WTC11 (cell line): Measurements from ENCODE around the gene TARP.
"Not testable (repeated sequence)": the region's sequence is repeated elsewhere in the genome, so short reads cannot be mapped to it uniquely, and the experiment has no call there.

Source experiments
- ATAC-seq: fragments of 200-7000 bp; cut with Tn5 transposase; 2 replicates; pipeline ENCODE4 v1.10.0; 2021; ENCODE audit warnings: mild to moderate bottlenecking, moderate library complexity
- CTCF ChIA-PET: fragments of 300-600 bp; sonication (Branson Sonifier 250); formaldehyde crosslinking; loops from one replicate; lab custom pipeline; 2021; ENCODE audit warnings: antibody characterized with exemption; lab: Charles Lee
- POLR2A ChIA-PET: fragments of 350-600 bp; sonication (Branson Sonifier 250); formaldehyde crosslinking; loops from one replicate; lab custom pipeline; 2021; ENCODE audit warnings: antibody characterized with exemption; lab: Charles Lee
- DNase-seq: peaks from one replicate; pipeline ENCODE4 v3.0.0; 2021; ENCODE audit warnings: low spot score
- H3K27ac Mint-ChIP-seq: 2 replicates; pipeline ENCODE4 v1.8.0; 2021; ENCODE audit warnings: mixed read lengths
- H3K27me3 Mint-ChIP-seq: 2 replicates; pipeline ENCODE4 v1.8.0; 2021; ENCODE audit warnings: low read depth, mild to moderate bottlenecking, moderate library complexity, mixed read lengths
- H3K36me3 Mint-ChIP-seq: 2 replicates; pipeline ENCODE4 v1.8.0; 2021; ENCODE audit warnings: mixed read lengths
- H3K4me1 Mint-ChIP-seq: 2 replicates; pipeline ENCODE4 v1.8.0; 2022; ENCODE audit warnings: mixed read lengths
- H3K4me3 Mint-ChIP-seq: 2 replicates; pipeline ENCODE4 v1.8.0; 2021; ENCODE audit warnings: mild to moderate bottlenecking, moderate library complexity, mixed read lengths
- H3K9me3 Mint-ChIP-seq: 2 replicates; pipeline ENCODE4 v1.8.0; 2021; ENCODE audit warnings: mixed read lengths
- CREM ChIP-seq: sonication (generic); formaldehyde crosslinking; IDR thresholded peaks from 2 replicates; pipeline ENCODE4 v1.8.1; 2022; ENCODE audit warnings: mild to moderate bottlenecking, missing genetic modification reagents, moderate library complexity
- EMX1 ChIP-seq: fragments of 250-450 bp; sonication (Bioruptor Pico); IDR thresholded peaks from 2 replicates; pipeline ENCODE4 v1.8.0; 2021; ENCODE audit warnings: mild to moderate bottlenecking
- FOXJ3 ChIP-seq: sonication (generic); formaldehyde crosslinking; IDR thresholded peaks from 2 replicates; pipeline ENCODE4 v1.9.0; 2021; ENCODE audit warnings: missing genetic modification reagents, mild to moderate bottlenecking, borderline replicate concordance
- FOXP1 ChIP-seq: sonication (generic); formaldehyde crosslinking; IDR thresholded peaks from 2 replicates; pipeline ENCODE4 v1.8.0; 2022; ENCODE audit warnings: missing genetic modification reagents, mild to moderate bottlenecking, moderate library complexity, borderline replicate concordance
- FOXP4 ChIP-seq: sonication (generic); formaldehyde crosslinking; IDR thresholded peaks from 2 replicates; pipeline ENCODE4 v1.8.0; 2022; ENCODE audit warnings: mild to moderate bottlenecking, missing genetic modification reagents
- GRHL2 ChIP-seq: fragments of 250-450 bp; sonication (Bioruptor Pico); IDR thresholded peaks from 2 replicates; pipeline ENCODE4 v1.8.0; 2022; ENCODE audit warnings: mild to moderate bottlenecking, moderate library complexity; ENCODE audit not compliant: insufficient replicate concordance, severe bottlenecking
- GTF2I ChIP-seq: fragments of 250-450 bp; sonication (Bioruptor Pico); conservative IDR thresholded peaks from 2 replicates; pipeline ENCODE4 v1.4.0; 2021; ENCODE audit warnings: mild to moderate bottlenecking
- IRF2 ChIP-seq: sonication (generic); formaldehyde crosslinking; IDR thresholded peaks from 2 replicates; pipeline ENCODE4 v1.8.0; 2022; ENCODE audit warnings: low read depth, missing genetic modification reagents, borderline replicate concordance
- JUN ChIP-seq: sonication (generic); formaldehyde crosslinking; IDR thresholded peaks from 2 replicates; pipeline ENCODE4 v1.8.0; 2023; ENCODE audit warnings: mild to moderate bottlenecking, missing genetic modification reagents
- KAT7 ChIP-seq: sonication (generic); formaldehyde crosslinking; IDR thresholded peaks from 2 replicates; pipeline ENCODE4 v1.8.1; 2023; ENCODE audit warnings: missing genetic modification reagents, mild to moderate bottlenecking, borderline replicate concordance
- MXD4 ChIP-seq: fragments of 250-450 bp; sonication (Bioruptor Pico); IDR thresholded peaks from 2 replicates; pipeline ENCODE4 v1.8.0; 2021; ENCODE audit warnings: mild to moderate bottlenecking, moderate library complexity, borderline replicate concordance
- NR2C2 ChIP-seq: sonication (generic); formaldehyde crosslinking; IDR thresholded peaks from 2 replicates; pipeline ENCODE4 v1.8.0; 2022; ENCODE audit warnings: mild to moderate bottlenecking, missing genetic modification reagents
- RORB ChIP-seq: fragments of 250-450 bp; sonication (Bioruptor Pico); IDR thresholded peaks from 2 replicates; pipeline ENCODE4 v1.9.0; 2021; ENCODE audit warnings: mild to moderate bottlenecking
- TEAD1 ChIP-seq: sonication (generic); formaldehyde crosslinking; IDR thresholded peaks from 2 replicates; pipeline ENCODE4 v1.8.0; 2022; ENCODE audit warnings: mild to moderate bottlenecking, missing genetic modification reagents
- TEAD4 ChIP-seq: sonication (generic); formaldehyde crosslinking; IDR thresholded peaks from 2 replicates; pipeline ENCODE4 v1.8.0; 2022; ENCODE audit warnings: mild to moderate bottlenecking, missing genetic modification reagents
- ZNF232 ChIP-seq: sonication (generic); formaldehyde crosslinking; IDR thresholded peaks from 2 replicates; pipeline ENCODE4 v1.8.0; 2022; ENCODE audit warnings: mild to moderate bottlenecking, missing genetic modification reagents
- ZNF416 ChIP-seq: fragments of 250-450 bp; sonication (Bioruptor Pico); IDR thresholded peaks from 2 replicates; pipeline ENCODE4 v1.9.0; 2021; ENCODE audit warnings: mild to moderate bottlenecking, inconsistent platforms
- ZNF423 ChIP-seq: fragments of 250-450 bp; sonication (Bioruptor Pico); IDR thresholded peaks from 2 replicates; pipeline ENCODE4 v2.1.2; 2022; ENCODE audit warnings: mild to moderate bottlenecking, moderate library complexity
- ZSCAN18 ChIP-seq: fragments of 250-450 bp; sonication (Bioruptor Pico); IDR thresholded peaks from 2 replicates; pipeline ENCODE4 v2.1.2; 2022; ENCODE audit warnings: mild to moderate bottlenecking, moderate library complexity
- TF ChIP-seq, protein P1 (sequence below): sonication (generic); formaldehyde crosslinking; IDR thresholded peaks from 2 replicates; pipeline ENCODE4 v1.8.0; 2022; ENCODE audit warnings: missing genetic modification reagents
- TF ChIP-seq, protein P2 (sequence below): sonication (generic); formaldehyde crosslinking; IDR thresholded peaks from 2 replicates; pipeline ENCODE4 v1.8.1; 2023; ENCODE audit warnings: mild to moderate bottlenecking, missing genetic modification reagents
- TF ChIP-seq, protein P3 (sequence below): sonication (generic); formaldehyde crosslinking; IDR thresholded peaks from 2 replicates; pipeline ENCODE4 v1.8.1; 2023; ENCODE audit warnings: mild to moderate bottlenecking, missing genetic modification reagents, moderate library complexity

TARP gene

GRCh38 chr7:38235606-38236005 is 37.8 kb downstream of the TARP start (continued):
- TF ChIP-seq FOXP4 (CRISPR knock-in tag), result no peak
- TF ChIP-seq NR2C2 (CRISPR knock-in tag), result no peak
- no peak for TF ChIP-seq IRF2 (CRISPR knock-in tag)
- TF ChIP-seq MXD4, result no peak
- no peak for TF ChIP-seq RORB
- TF ChIP-seq EMX1 (CRISPR knock-in tag), result no peak

- not testable (repeated sequence) for DNase-seq
- CTCF ChIA-PET, result interaction anchor here (2.2 to 2.4 kb wide), 2 partner anchors 19 to 97 kb away, joined by 9 to 10 read pairs; no protein-coding TSS in a partner anchor
Observed at GRCh38 chr7:38234759-38235158, 38.7 kb downstream of the TARP start.

DNA sequence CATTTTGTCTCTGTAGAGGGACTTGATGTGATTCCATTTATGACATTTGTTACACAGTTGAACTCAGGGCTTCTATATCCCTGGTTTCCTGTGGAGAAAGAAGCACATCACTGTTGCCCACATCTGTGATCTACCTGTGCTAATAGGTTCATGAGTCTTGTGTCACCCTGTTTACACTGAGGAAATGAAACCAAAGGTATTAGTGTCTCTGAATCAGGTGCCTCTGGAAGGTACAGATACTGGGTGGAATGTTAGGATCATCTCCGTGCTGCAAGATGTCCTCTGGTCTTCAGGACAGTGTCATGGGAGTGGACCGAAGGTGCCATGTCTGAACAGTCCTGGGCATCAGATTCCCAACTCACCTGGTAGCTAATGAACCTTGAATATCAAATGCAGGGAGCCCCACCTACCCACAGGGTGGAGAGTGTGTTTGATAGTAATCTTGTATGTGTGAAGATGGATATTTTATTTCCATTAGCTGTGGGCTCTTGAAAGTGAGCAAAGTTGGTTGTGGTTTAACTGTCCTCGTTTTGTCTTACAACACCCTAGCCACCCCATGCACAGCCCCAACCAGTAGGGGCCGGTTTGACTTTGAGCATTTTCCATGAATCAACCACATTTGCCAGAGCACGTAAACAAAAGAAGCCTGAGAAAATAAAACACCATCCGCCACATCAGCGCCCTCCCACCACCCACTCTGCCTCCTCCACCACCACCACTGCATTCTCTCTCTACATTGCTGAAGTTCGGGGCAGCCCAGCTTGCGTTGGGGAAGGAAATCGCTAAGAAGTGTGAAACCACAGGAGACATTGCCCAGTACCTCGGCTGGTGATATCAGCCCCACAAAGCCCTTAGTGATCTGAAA is 40.7 kb downstream of the TARP start:
- Mint-ChIP-seq H3K27me3 (no peaks in the 10 kb centered on the region), H3K36me3 (0 out of 2 replicates have a peak, but pooled peaks cover 14% of the 10 kb centered on the region), H3K4me3 (no peak overlapping the region), H3K4me1 (peaks cover 4% of the 10 kb centered on the region), H3K9me3 (no peaks in the 10 kb centered on the region), H3K27ac (0 out of 2 replicates have a peak overlapping the region, but pooled peaks have one; percentile 16)
- DNase-seq (no peak), ATAC-seq (peak; percentile 32; the same call in 1 of the 2 replicates)
- ChIA-PET POLR2A (no interaction called here), CTCF (interaction anchor here (1.0 kb wide), 1 partner anchor 103 kb away, joined by 3 read pairs; no protein-coding TSS in a partner anchor)
- TF ChIP-seq ZNF423 (CRISPR knock-in tag) (no peak), FOXP1 (CRISPR knock-in tag) (no peak), ZNF232 (CRISPR knock-in tag) (no peak), GTF2I (CRISPR knock-in tag) (no peak), JUN (CRISPR knock-in tag) (no peak), FOXJ3 (CRISPR knock-in tag) (no peak), ZNF416 (no peak), ZSCAN18 (CRISPR knock-in tag) (no peak), CREM (no peak), KAT7 (CRISPR knock-in tag) (no peak), MXD4 (no peak), GRHL2 (CRISPR knock-in tag) (no peak), TEAD4 (no peak), TEAD1 (CRISPR knock-in tag) (no peak), NR2C2 (CRISPR knock-in tag) (no peak)
- TF ChIP-seq, protein P1, sequence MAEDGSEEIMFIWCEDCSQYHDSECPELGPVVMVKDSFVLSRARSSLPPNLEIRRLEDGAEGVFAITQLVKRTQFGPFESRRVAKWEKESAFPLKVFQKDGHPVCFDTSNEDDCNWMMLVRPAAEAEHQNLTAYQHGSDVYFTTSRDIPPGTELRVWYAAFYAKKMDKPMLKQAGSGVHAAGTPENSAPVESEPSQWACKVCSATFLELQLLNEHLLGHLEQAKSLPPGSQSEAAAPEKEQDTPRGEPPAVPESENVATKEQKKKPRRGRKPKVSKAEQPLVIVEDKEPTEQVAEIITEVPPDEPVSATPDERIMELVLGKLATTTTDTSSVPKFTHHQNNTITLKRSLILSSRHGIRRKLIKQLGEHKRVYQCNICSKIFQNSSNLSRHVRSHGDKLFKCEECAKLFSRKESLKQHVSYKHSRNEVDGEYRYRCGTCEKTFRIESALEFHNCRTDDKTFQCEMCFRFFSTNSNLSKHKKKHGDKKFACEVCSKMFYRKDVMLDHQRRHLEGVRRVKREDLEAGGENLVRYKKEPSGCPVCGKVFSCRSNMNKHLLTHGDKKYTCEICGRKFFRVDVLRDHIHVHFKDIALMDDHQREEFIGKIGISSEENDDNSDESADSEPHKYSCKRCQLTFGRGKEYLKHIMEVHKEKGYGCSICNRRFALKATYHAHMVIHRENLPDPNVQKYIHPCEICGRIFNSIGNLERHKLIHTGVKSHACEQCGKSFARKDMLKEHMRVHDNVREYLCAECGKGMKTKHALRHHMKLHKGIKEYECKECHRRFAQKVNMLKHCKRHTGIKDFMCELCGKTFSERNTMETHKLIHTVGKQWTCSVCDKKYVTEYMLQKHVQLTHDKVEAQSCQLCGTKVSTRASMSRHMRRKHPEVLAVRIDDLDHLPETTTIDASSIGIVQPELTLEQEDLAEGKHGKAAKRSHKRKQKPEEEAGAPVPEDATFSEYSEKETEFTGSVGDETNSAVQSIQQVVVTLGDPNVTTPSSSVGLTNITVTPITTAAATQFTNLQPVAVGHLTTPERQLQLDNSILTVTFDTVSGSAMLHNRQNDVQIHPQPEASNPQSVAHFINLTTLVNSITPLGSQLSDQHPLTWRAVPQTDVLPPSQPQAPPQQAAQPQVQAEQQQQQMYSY, result no peak
- TF ChIP-seq, protein P2, sequence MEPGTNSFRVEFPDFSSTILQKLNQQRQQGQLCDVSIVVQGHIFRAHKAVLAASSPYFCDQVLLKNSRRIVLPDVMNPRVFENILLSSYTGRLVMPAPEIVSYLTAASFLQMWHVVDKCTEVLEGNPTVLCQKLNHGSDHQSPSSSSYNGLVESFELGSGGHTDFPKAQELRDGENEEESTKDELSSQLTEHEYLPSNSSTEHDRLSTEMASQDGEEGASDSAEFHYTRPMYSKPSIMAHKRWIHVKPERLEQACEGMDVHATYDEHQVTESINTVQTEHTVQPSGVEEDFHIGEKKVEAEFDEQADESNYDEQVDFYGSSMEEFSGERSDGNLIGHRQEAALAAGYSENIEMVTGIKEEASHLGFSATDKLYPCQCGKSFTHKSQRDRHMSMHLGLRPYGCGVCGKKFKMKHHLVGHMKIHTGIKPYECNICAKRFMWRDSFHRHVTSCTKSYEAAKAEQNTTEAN (CRISPR knock-in tag), result no peak
- TF ChIP-seq, protein P3, sequence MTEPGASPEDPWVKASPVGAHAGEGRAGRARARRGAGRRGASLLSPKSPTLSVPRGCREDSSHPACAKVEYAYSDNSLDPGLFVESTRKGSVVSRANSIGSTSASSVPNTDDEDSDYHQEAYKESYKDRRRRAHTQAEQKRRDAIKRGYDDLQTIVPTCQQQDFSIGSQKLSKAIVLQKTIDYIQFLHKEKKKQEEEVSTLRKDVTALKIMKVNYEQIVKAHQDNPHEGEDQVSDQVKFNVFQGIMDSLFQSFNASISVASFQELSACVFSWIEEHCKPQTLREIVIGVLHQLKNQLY, result no peak

More at GRCh38 chr7:38234759-38235158, 38.7 kb downstream of the TARP start:
- H3K27ac Mint-ChIP-seq, ATAC-seq, H3K36me3 Mint-ChIP-seq, H3K27me3 Mint-ChIP-seq, POLR2A ChIA-PET, H3K9me3 Mint-ChIP-seq, H3K4me1 Mint-ChIP-seq, H3K4me3 Mint-ChIP-seq: not testable (repeated sequence)
